HG03139 (cell line): Measurements from ENCODE around the gene SPTB.
"Not testable (repeated sequence)": the region's sequence is repeated elsewhere in the genome, so short reads cannot be mapped to it uniquely, and the experiment has no call there.

Experiments
- ATAC-seq: cut with Tn5 transposase; IDR thresholded peaks from one replicate; pipeline ENCODE4 v1.9.1; 2021; ENCODE audit not compliant: unreplicated experiment

The SPTB gene

GRCh38 chr14:64879635-64880220 is at the start of gene SPTB:
Gene SPTB, minus strand, starts transcription at chr14:64879907. Its CDS starts 56,813 bp downstream, at chr14:64823094.
- ATAC-seq, result no peak

DNA sequence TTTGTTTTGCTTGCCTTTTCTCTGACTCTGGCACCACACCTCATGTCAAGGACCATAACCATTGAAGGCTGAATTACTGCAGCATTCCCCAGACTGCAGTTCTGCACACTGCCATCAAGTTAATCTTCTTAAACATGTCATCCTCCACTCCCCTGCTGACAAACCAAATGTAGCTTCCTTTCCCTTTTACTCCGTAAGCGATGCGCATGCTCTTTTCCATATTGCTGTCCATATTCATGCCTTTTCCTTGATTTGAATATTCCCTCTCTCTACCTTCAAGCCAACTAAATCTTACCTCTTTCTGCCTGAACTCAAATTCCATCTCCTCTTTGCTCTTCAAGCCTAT is 49.3 kb upstream of the SPTB start:
- no peak for ATAC-seq

DNA sequence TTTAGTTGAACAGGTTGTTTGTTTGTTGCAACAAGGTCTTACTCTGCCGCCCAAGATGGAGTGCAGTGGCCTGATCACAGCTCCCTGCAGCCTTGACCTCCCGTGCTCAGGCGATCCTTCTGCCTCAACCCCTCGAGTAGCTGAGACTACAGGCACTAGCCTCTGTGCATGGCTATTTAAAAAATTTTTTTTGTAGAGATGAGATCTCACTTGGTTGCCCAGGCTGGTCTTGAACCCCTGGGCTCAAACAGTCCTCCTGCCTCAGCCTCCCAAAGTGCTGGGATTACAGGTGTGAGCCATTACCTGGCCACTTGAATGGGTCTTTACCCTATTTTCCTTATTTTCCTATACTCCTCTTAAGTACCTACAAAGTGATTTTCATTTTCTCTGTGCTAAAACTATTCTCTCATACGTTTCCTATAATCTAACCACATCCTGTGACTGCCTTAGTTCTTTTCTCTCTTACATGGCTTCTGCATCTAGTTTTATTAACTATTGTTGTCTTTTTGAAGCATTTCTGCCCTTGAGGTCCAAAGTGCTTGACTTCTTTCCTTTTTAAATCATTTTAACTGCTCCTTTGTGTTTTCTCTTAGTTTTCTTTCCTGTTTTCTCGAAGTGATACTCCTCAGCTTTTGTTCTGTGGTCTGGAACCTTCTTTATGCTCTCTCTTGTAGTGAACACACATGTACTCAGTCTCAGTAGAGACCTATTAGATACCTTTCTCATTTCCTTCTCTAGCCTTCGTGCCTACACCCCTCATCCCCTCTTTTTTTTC is 48.7 kb upstream of the SPTB start:
- peak; percentile 70 for ATAC-seq

DNA sequence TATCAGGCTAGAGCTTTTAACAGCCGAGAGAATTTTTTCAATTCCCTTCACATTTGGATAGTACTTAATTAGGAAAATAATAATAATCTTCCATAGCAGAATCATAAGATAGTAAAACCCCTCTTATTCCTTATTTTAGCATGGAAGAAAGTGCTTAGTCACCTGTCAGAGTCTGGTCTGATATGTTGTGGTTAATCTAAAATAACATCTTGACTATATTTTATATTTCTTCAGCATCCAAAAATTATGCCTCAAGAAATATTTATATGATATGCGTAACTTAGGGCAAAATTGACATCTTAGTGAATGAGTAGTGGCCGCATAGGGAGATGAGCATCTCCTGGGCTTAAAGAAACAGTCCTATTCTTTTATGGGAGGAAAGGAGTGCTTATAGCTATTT is 47.3 kb upstream of the SPTB start:
- no peak for ATAC-seq

- ATAC-seq, result no peak
Observed at GRCh38 chr14:64926398-64926995, 46.8 kb upstream of the SPTB start.

- ATAC-seq, result no peak
Observed at GRCh38 chr14:64923015-64923414, 43.3 kb upstream of the SPTB start.

DNA sequence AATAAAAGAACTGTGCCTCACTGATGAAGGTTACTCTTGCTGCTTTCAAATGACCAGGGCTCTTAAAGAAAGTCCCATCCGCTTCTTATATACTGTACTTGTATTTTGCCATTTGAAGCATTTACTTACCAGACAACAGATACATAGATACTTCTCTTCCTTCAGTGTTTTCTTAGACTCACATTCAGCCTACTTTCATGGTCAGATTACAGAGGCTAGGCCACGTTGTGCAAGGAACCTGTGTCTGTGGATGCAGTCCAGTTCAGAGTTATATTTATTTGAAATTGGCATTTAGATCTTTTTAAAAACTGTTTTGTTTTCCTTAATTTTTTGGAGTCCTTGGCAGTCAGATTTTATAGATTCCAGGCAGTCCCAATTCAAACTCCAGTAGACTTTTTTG is 40.8 kb upstream of the SPTB start:
- ATAC-seq, result no peak

DNA sequence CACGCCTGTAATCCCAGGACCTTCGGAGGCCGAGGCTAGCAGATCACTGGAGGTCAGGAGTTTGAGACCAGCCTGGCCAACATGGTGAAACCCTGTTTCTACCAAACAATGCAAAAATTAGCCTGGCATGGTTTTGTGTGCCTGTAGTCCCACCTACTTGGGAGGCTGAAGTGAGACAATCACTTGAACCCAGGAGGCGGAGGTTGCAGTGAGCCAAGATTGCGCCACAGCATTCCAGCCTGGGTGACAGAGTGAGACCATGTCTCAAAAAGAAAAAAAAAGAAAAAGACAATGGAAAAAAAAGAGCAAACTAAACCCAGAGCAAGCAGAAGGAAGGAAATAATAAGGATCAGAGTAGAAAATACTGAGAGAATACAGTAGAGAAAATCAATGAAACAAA is 39.9 kb upstream of the SPTB start:
- ATAC-seq, result no peak

- no peak for ATAC-seq
Observed at GRCh38 chr14:64919215-64919614, 39.5 kb upstream of the SPTB start.

- no peak for ATAC-seq
Observed at GRCh38 chr14:64918216-64918615, 38.5 kb upstream of the SPTB start.

DNA sequence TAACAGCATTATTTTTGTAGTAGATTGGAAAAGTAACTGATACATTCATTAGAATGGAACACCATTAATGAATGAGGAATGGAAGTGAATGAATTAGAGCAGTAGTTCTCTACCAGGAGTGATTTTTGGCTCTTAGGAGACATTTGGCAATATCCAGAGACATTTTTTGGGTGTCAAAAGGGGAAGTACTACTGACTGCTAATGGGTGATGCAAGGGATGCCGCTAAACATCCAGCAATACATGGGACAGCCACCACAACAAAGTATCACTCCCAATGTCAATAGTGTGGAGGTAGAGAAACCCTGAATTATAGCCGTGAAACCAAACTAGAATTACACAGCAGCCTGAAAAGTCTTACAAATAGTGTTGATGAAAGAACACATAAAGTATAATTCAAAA is 36.1 kb upstream of the SPTB start:
- ATAC-seq, result no peak

DNA sequence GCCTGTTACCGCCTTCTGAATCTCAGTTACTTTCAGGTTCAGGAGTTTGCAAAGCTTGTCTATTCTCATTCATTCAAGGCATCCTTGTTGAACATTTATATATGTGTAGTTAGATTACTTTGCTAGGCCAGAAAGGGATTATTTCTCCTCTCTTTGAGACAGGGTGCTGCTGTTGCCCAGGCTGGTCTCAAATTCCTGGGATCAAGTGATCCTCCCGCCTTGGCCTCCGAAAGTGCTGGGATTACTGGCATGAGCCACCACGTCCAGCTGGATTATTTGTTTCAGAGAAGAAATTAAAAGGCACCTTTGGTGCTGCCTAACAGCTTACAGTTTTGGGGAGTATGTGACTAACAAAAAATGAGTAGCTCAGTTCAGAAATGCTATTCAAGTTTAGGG is 35.3 kb upstream of the SPTB start:
- no peak for ATAC-seq

DNA sequence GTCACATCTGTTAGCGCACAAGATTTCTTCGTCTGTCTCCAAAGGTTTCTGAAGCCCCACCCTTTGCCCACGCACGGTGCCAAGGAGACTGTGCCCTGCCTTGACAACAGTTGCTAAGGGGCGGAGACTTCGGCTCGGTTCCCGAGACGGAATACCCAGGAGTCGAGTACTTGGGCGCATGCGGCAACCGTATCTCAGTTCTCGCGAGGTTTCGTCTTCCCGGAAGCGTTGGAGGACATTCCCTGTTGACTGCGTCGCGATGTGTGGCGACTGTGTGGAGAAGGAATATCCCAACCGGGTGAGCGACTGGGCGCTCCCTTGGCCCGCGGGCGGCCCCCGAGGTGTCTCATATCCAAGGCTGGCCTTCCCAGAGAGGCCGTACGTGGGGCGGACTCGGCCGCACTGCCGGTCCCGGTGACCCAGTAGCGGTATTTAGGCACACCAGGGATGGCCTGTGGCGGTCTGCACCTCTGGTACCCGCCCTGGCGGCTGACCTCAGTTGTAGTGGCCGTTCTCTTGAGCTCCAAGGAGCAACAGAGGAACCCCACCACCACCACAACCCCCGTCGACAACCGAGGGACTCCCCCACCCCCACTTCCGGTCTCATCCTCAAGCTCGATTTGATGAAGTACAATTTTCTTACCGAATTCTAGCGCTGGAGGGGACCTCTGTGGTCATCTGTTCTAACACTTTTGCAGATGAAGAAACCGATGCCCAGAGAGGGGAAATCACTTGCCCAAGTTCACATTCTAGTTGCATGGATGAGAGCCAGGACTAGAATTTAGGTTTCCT is 34.7 kb upstream of the SPTB start, which contains the start of gene CHURC1:
TSS of gene CHURC1 (plus strand) at position 219 of the 792 bp plus-strand sequence. CDS start at position 260, 41 bp downstream.
- peak; percentile 96 for ATAC-seq

DNA sequence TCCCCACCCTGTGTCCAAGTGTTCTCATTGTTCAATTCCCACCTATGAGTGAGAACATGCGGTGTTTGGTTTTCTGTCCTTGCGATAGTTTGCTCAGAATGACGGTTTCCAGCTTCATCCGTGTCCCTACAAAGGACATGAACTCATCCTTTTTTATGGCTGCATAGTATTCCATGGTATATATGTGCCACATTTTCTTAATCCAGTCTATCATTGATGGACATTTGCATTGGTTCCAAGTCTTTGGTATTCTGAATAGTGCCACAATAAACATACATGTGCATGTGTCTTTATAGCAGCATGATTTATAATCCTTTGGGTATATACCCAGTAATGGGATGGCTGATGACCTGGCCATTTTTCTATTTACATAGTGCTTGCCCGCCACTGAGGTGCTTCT is 33.8 kb upstream of the SPTB start:
- ATAC-seq, result not testable (repeated sequence)

DNA sequence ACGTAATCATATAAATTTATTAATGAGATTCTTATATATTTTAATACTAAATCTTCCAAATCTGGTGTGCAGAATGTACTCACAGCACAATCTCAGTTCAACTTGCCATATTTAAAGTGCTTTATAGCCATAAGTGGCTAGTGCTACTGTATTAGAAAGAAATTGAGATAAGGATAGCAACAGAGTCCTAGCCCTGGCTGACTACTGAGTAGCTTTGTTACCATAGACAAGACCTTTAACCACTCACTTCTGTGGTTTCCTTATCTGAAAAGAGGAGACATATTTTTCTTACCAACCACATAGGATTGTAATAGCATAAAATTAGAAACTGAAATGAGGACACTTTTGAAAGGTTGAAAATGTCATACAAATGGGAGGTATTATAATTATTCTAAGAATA is 32.6 kb upstream of the SPTB start:
- ATAC-seq, result no peak

DNA sequence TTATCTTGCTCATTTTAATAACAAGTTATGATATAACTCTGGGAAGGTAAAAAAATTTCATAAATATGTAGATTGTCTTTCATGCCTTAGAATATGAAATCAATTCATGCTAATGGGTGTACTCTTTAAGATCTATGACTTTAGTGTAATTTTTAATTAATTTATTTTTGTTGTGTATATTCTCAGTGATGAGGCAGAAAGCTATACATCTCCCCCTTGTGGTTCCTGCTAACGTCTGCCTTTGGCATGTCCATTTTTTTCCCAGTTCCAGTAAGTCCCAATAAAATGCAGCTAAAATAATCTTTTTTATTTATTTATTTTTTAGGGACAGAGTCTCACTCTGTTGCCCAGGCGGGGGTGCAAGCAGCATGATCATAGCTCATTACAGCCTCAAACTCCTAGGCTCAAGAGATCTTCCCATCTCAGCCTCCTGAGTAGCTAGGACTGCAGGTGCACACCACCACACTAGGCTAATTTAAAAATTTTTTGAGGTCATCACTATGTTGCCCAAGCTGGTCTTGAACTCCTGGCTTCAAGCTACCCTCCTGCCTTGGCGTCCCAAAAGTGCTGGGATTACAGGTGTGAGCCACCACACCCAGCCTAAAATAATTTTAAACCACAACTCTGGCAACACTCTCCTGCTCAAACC is 31.3 kb upstream of the SPTB start:
- no peak for ATAC-seq

GRCh38 chr14:64906022-64906421 is 26.3 kb upstream of the SPTB start:
- no peak for ATAC-seq

DNA sequence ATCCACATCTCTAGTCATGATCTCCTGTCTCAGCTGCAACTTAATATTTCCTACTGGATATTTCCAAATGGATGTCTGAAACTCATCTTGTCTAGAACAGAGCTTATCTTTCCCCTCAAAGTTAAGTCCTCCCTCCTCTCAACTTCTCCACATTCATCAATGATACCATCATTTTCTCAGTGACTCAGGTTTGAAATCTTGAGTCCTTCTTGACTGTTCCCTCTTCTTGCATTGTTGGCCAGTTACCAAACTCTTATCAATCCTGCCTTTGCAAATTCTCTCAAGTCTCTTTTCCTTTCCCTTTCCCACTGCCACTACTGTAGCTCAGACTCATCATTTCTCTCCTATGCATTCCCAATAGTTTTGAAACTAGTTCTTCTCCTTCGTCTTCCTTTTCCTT is 20.3 kb upstream of the SPTB start:
- ATAC-seq, result no peak

DNA sequence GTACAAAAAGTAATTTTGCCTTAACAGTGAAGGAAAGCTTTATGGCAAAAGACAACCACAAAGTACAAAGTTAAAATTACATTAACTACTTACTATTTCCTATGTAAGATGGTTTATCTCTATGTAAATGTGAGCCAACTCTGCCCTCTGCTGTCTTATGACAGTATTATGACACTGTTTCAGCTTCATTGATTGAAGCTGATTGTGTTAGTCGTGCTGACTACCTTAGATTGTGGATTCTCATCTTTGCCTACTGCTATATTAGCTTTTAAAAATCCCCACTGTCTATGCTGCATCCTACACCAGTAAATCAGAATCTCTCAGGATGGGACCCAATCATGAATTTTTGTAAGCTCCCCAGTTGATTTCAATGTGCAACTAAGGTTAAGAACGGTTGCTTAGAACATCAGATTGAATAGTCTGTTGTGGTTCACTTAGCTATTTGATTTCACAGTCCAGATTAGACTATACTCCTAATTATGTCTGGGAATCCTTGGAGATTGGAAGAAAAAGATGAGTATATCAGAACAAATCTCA is 12.2 kb upstream of the SPTB start:
- no peak for ATAC-seq

GRCh38 chr14:64891173-64891838 is 11.6 kb upstream of the SPTB start:
- ATAC-seq, result no peak
